Measurements from ENCODE around the gene HIVEP3. TPM values are rescaled to one million over a fixed set of nuclear protein-coding genes. Genes with fewer than 3 reads are reported as not detected.

The HIVEP3 gene
- total RNA-seq, 1 donor from 2014 or later = 0.77 TPM

DNA sequence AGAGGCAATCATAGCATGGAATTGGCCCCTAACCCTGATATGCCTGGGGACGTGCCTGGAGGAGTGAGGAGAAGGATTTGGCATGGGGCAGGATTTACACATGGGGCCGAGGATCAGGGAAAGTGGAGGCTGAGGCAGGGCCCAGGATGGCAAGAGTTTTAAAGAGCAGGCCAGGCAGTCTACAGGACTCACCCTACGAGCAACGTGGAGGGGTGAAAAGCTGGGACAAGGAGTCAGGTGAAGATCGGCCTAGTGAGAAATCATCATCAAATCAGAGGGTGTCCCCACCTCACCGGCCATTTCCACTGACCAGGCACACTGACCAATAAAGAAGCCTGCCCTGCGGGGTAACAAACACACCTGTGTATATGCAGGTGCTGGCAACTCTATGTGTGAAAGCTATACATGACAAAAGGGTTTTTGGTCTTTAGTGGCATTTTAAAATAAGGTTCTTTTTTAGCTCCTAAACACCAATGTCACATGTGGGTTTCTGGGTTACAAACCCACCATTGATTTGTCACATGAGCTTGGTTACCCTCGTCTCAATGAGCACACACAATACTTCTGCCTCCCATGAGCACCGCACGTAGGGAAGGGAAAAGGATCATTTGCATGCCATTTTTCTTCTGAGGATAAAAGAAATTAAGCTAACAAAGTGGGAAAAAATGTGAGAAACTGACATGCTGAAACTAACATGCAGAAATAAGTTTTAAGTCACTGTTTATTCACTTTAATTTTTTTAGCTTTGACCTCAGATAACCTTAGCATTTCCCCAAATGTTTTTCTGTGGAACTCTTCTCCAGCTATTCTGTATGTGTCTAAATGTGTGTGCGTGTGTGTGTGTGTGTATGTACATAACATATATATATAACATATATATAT is 266.1 kb downstream of the HIVEP3 start:
- DNase-seq (ENCODE audit: low read depth in 2 of 2) = no peak

DNA sequence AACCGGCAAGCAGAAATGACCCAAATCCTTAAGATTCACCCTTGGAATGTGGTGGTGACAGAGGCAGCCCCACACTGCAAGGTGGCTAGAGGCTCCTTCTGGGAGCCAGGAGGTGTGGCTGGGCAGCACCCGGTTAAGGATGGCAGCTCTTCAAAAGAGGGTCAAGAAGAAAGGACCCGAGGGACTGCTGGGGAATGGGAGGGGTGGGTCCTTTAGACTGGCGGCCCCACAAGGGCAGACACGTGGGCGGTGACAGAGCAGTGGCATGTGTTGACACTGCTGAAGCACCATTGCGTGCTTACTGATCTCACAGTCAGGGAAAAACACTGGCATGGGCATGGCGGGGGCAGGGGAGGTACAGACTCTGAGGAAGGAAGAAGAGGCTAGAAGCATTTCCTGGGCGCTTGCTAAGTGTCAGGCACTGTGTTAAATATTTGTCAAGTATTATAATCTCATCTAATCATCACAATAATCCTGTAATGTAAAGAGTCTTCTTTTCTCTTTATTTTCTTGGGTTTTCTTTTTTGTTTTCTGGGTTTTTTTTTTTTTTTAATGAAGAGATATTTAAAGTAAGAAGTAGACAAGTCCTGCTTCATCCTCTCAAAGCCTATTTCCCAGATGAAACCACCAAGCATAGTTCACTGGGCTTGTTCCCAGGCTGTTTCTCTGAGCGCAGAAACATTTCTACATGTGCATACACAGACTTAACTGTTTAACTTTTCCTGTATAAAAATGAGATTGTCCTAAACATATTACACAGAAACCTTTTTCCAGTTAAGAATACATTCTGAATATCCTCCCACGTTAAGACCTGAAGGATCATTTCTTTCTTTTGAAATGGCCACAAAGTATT is 268.5 kb downstream of the HIVEP3 start:
- DNase-seq (ENCODE audit: low read depth in 2 of 2) = peak; percentile 14 to 40

DNA sequence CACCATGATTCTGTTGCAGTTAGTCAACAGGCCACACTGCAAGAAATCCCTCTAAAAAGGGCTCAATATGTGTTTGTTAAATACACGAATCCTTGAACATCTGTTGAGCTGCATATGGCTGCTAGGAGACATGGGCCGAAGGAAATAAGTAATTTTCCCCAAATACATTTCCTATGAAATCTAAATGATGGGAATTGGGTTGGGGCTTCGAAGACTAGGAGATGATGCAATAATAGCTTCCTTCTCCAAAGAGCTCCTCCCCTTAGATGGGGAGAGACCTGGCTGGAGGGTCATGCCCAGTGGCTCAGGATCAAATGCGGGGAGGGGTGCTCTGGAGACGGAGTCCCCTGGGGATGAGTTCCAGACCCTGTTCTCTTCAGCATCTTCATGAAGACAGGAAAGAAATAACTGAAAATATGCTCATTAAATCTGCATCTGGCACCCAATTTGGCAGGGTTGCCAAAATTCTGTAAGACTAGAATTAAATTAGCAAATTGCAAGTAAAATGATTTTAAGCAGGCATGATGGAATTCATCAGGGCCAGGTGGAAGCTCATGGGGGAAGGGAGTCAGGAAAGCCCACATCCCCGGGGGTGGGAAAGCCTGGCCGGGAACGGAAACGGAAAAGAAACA is 269.2 kb downstream of the HIVEP3 start:
- DNase-seq (ENCODE audit: low read depth in 2 of 2) = no peak

DNA sequence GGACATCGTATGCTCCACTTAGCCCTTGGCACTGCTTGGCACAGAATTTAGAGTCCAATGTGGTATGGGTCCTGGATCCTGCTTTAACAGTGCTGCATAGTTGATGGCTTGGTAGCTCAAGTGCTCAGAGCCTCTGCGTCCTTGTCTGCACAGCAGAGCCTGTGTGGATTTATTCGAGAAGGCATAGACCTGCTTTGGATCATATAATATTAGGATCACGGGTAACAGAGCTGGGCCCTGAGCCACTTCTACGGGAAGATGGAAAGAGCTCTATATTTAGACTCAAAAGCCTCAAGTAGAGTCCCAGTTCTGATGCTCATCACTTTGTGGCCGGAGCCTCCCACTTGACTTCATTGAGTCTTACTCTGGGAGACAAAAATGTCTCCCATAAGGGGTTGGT is 269.9 kb downstream of the HIVEP3 start:
- DNase-seq (ENCODE audit: low read depth in 2 of 2) = no peak

DNA sequence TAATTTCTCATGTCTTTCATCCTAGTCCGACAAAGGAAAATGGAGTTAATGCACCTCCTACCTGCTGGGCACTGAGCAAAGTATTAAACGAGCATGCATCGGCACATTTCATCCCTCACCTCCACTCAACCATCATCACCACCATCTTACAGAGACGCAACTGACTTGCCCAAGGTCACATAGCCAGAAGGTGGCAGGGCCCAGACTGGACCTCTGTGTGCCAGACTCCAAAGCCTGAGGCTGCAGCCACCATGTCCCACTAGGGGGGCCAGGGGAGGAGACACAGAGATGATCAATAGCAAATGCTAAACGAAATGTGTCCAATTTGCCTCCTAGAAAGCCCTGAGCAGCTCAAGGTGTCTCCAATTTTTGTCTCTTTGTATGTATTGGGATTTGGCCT is 270.5 kb downstream of the HIVEP3 start:
- no peak for DNase-seq (ENCODE audit: low read depth in 2 of 2)

DNA sequence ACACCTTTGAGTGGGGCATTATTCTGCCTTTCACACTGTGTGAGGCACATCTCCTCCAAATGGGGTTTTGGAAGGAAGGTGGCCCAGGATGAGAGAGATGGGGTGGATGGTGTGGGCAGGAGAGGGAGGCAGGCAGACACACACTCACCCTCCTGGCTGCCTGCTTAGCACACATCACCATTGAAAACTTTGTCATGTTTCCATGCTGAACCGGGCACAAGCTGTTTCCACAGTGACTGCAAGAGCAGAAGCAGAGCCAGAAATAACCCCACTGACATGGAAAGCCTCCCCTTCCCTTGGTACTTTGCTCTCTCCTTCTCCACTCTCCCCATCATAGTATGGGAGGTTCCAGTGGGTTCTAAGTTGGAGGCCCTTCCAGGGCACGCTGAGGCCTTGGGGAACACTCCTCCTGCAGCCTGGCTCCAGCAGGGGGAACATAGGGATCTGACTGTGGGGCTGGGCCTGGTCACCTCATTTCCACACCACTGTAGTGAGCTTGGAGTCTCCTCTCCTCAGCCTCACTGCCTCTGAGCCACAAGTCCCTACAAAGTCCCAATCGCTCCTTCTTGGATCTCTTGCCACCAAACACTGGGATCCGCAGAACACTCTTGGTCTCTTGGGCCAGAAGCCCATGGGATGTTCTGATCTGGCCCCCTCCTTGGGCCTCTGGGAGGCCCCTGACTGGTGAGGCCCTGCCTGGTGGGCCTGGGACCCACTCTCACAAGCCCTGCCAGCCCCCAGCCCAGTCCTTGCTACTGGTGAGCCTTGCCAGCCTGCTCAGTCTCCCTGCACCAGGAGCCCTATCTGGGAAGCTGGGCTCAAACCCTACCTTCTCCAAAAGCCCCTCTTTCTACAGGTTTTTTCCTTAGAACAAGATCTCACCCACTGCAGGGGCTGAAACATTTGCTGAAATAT is 271.2 kb downstream of the HIVEP3 start:
- no peak for DNase-seq (ENCODE audit: low read depth in 2 of 2)

DNA sequence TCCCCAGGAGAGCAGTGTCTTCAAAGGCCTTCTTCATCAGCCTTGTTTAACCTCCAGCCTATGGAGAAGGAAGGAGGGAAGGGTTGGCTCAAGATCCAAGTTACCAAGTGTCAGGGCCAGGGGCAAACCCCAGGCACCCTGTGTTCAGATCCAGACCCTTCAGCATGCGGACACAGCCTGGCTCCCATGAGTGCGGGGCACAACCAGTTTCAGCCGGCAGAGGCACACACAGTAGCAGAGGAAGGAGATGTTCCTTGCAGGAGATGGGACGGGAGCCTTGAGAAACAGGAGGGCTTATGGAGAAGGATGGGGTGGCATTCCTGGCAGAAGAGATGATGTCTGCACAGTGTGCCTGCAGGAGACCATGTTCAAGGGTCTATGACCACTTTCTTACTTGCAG is 272.5 kb downstream of the HIVEP3 start:
- no peak for DNase-seq (ENCODE audit: low read depth in 2 of 2)

DNA sequence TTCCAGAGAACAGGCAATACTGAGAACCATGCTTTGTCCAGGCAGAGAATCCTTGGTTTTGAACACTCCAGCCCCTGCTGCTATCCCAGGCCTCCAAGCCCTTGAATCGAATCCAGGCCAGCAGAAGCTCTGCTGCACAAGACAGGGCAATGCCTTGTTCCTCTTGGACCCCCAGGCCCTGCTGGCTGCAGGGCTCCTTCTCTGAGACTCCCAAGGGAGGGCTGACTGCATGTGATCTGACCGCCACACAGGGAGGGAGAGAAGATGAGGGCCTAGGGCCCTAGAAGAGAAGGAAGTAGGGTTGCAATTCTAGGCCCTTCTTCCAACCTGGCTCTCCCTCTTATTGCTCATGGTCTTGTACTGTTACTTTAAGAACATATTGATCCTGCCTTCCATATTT is 273.7 kb downstream of the HIVEP3 start:
- DNase-seq (ENCODE audit: low read depth in 2 of 2) = no peak

DNA sequence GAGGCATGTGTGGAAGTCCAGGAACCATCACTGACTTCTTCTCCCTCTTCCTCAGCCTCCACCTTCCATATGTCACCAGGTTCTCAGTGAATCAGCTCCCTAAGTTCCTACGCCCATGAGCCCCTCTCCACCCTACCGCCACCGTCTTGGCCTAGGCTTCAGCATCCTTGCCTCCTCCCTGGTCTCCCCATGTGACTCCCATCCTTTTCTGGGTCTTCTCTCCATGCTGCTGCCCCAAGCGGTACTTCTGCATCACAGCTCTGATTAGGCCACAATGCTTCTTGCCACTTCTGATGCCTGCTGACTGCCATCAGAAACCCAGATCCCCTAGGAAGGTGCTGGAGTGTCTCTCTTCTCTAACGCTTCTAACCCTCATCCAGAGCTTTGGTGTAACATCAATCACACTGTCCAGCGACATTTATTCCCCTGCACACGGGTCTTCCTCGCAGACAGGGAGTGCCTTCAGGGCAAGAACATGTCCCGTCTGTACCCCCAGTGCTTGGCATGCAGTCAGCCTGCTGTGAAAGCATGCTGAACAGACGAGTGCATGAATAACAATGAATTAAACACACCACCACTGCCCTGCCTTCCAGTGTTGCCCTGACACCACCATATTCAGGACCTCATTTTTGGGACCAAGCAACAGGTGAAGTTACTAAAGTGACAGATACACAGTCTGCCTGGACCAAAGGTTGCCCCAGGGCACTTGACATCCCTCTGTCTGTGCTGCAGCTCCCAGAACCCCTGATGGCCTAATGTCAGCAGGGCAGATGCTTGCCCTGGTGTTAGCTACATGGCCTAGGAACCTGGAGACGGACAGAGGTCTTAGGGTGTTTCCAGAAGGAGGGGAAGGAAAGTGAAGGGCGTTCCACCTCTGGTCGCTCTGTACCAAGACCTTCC is 275.6 kb downstream of the HIVEP3 start:
- no peak for DNase-seq (ENCODE audit: low read depth in 2 of 2)

DNA sequence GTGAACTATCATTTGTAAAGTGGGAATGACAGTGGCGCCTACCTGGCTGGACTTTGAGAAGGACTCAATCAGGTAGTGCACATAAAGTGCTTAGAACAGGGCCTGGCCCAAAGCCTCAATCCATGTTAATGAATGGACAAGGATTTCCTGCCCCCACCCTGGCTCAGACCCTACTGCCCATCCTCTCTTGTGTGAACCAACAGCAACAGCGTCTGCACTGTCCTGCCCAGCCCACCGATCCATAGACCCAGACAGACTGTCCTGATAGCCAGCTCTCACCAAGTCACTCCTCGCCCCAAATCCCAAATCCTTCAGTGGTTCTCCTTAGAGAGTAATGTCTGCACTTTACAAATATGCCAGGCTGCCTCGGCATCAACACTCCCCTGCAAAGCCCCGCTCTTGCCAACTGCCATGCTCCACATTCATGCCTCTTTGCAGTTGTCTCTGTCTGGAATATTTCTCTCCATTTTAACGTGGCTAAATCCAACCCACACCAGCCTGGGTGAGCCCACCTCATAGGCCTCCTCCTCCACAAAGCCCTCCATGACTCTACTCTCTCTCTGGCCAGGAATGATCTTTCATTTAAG is 276.7 kb downstream of the HIVEP3 start:
- no peak for DNase-seq (ENCODE audit: low read depth in 2 of 2)

DNA sequence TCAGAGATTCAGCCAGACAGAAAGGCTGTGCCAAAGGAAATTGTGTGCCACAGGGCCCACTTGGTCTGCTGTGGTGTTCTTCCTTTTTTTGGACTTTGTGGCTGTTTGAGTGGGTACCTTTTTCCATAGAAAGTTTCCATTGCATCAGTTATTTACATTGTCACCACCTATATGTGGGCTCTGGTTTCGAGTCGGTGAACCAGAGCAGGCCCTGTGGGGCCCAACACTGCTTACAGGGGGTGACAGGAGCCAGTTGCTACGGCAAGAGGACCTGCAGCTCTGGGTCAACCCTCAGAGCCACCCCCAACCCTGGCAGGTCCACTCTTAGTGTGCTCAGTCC is 277.3 kb downstream of the HIVEP3 start:
- DNase-seq (ENCODE audit: low read depth in 2 of 2) = no peak

DNA sequence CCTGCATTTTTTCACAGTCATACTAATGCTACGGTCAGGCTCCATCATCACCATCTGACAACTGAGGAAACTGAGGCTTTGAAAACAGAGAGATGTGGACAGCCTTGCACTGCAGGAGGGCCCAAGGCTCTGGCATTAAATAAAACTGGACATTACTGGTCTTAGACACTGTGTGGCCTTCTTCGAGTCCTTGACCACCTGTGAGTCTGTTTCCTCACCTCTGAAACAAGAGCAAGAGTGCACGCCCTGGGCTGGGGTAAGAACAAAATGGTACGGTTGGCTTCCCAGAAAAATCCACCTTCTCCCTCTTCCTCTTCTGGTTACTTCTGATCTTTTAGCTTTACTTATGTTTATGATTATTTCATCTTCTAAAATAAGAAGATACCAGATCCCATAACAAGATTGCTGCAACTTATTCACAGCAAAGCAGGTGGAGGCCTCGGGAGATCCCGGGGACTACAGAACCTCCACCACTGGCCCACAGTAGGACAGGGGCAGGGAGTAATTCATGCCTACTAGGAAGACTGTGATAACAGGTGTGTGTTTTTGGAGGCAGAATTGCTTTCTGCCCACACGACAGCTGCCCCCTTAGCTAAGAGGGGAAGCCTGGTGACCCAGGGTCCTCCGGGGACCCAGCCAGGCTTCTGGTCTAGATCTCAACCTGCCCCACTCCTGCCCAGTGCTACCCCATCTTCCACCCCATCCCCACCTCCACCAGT is 277.8 kb downstream of the HIVEP3 start:
- no peak for DNase-seq (ENCODE audit: low read depth in 2 of 2)

DNA sequence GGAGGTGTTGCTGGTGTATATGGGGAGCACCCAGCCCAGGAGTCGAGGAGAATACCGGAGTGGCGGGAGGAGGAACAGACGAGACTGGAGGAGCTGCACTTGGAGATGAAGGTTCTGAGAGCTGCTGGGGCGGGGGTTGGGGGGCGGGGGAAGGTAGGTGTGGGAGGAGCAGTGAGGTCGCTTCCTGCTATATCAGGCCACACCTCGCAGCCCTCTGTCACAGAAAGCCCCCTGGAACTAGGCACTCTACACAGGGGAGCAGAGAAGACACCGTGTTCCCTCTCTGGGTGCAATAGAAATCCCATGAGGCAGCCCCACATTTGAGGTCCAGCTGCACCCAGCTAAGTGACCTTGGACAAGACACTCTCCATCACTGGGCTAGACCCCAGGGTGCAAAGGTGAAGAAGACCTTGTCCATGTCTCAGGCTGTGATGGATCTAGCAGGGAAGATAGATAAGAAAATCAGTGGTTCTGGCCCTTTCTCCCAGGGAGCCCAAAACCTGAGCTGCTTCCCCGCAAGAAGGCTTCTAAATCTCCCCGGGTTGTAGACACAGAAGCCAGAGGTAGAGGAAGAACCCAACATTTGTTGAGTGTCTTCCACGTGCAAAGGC is 278.5 kb downstream of the HIVEP3 start:
- no peak for DNase-seq (ENCODE audit: low read depth in 2 of 2)

DNA sequence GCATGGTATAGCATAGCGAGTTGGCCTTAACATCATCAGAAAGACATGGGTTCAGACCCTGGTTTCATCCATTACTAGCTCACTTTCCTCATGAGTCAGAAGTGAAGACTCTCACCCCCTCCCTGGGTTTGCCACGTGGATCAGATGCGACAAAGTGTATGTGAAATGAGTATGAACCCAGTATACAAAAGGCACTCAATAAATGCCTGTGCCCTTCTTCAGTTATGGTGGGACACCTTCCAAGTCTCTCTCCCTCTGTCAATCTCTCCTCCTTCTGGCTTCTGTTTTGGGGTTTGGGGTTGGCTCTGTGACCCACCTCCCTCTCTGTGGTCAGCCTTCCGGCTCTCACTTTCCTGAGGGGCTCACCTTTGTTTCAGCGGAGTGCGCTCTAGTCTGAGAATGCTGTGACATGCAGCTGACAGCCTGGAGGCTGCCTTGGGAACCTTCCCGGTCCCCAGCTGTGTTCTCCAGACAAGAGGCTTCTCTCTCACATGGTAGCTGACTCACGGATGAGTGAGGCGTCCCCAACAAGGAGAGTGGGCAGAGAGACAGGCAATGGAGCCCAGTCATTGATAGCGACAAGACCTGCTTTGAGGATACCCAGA is 279.3 kb downstream of the HIVEP3 start:
- DNase-seq (ENCODE audit: low read depth in 2 of 2) = no peak

DNA sequence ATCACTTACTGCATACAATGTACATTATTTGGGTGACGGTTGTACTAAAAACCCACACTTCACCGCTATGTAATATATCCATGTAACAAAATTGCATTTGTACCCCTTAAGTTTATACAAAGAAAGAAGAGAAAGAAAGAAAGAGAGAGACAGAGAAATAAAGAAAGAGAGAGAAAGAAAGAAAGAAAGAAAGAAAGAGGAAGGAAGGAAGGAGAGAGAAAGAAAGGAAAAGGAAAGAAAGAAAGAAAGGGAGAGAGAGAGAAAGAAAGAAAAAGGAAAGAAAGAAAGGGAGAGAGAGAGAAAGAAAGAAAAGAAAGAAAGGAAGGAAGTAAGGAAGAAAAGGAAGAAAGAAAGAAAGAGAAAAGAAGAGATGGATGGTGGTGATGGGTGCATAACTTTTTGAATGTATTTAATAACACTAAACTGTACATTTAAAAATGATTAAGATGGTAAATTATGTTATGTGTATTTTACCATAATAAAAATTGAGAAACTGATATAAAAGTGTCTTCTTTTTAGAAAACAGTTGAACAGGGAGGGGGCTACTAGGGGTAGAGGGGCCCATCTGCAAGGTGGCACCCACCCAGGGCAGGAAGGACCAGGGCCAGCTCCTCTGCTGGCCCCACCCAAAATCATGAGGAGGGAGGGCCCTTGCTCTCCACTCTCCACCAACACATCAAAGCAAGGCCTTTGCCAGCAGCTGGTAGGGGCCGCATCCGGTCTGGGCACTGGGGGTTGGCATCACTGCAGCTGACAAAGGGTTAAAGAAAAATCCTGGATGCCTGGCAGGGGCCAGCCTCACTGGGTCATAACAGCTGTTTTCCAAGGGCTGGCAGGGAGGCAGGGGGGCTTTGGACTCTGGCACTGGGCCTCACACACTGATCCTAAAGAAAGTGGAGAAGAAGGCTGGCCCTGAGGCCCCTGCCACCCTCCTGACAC is 280.4 kb downstream of the HIVEP3 start:
- DNase-seq (ENCODE audit: low read depth in 2 of 2) = no peak

DNA sequence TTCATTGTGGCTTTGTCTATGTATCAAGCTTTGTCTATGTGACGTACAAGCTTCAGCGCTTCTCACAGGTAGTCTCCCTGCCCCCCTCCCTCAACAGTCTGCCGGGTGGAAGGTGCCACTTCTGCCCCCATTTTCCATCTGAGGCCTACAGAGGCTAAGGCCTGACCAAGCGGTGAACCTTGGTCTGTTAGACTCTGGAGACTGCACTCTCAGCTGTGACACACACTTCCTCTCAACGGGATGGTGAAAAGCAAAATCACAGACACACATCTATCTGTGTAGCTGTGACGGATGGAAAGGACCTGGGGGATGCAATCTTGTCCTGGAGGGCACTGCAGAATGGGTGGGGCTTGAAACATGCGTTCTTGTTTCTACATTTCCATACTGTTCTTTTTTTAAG is 281.4 kb downstream of the HIVEP3 start:
- DNase-seq (ENCODE audit: low read depth in 2 of 2) = no peak

DNA sequence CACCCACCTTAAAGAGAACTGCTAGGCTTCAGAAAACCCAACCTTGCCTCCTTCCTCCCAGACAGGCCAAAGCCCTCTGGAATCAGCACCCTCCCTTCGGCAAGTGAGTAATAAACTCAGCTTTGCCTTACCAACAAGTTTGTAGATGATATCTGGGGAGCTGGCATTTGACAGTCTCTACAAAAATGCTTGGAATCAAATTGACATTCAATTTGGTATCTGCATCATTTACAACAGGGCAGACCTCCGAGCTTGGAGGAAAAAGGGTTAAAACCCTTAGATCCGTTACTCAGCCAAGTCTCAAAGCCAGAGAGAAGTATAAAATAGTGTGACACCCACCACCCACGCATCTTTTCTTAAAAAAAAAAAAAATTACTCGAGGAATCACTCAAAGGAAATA is 285.0 kb downstream of the HIVEP3 start:
- no peak for DNase-seq (ENCODE audit: low read depth in 2 of 2)
